GF-D8 (cell line): ENCODE results near the gene CLCN4.

ENCODE experiments used
- DNase-seq: peaks from one replicate; lab custom pipeline; 2025; lab: John Stamatoyannopoulos, UW

CLCN4 gene

GRCh38 chrX:10244915-10245622 is 88.3 kb downstream of the CLCN4 start:
- no peak for DNase-seq

- no peak for DNase-seq
Observed at GRCh38 chrX:10245886-10246285, 89.1 kb downstream of the CLCN4 start.

- no peak for DNase-seq
Observed at GRCh38 chrX:10246297-10246696, 89.5 kb downstream of the CLCN4 start.

- DNase-seq = no peak
Observed at GRCh38 chrX:10246846-10247245, 90.1 kb downstream of the CLCN4 start.

- no peak for DNase-seq
Observed at GRCh38 chrX:10254739-10255138, 98.0 kb downstream of the CLCN4 start.

- DNase-seq = no peak
Observed at GRCh38 chrX:10259716-10260115, 102.9 kb downstream of the CLCN4 start.

- no peak for DNase-seq
Observed at GRCh38 chrX:10265775-10266174, 109.0 kb downstream of the CLCN4 start.

GRCh38 chrX:10278716-10279115 is 121.9 kb downstream of the CLCN4 start:
- DNase-seq = no peak

GRCh38 chrX:10280071-10280470 is 123.3 kb downstream of the CLCN4 start:
- DNase-seq = no peak

- DNase-seq = no peak
Observed at GRCh38 chrX:10282490-10282889, 125.7 kb downstream of the CLCN4 start.

- no peak for DNase-seq
Observed at GRCh38 chrX:10286195-10286594, 129.4 kb downstream of the CLCN4 start.
